ENCODE data around the gene HDAC8.

HDAC8 gene

DNA sequence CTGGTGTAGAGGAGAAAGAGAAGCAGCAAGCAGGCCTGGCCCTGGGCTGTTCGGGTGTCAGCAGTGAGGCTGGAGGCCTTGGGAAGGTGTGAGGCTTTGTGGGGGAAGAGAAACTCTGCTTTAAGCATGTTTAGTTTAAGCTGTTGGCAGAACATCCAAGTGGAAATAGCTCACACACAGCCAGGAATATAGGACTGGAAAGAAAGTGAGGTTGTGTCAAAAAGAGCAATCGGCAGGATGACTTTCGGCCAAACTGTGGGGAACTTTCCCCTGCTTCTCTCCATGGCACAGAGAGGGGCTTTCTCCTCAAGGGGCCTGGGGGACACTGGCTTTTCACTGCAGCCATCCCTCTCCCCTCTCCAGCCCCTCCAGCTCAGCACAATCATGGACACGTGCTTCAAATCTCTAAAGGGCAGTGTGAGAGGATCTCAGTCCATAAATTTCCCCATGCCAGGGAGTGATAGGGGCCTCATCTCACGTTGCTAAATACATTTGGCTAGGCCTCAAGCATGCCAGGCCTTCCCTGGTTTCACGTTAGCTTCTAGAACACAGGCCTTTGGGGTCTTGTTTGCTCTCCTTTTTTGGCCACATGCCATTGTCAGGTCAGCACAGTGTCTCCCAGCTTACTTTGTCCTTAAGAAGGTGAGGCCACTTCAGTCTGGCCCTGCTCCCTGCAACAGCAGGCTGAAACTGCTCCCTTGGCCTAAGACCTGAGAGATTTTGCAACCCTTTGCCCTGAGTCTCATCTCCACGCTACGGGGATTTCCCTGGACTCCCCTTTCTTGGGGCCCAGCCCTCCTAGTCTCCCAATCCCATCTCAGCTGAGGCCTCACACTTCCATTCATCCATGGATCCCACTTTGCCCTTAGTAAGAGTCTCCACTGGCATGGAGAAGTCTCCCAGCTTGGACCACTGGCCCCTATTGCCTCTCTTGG lies 258.7 kb downstream of the HDAC8 start:
- DNase-seq: no peak

DNA sequence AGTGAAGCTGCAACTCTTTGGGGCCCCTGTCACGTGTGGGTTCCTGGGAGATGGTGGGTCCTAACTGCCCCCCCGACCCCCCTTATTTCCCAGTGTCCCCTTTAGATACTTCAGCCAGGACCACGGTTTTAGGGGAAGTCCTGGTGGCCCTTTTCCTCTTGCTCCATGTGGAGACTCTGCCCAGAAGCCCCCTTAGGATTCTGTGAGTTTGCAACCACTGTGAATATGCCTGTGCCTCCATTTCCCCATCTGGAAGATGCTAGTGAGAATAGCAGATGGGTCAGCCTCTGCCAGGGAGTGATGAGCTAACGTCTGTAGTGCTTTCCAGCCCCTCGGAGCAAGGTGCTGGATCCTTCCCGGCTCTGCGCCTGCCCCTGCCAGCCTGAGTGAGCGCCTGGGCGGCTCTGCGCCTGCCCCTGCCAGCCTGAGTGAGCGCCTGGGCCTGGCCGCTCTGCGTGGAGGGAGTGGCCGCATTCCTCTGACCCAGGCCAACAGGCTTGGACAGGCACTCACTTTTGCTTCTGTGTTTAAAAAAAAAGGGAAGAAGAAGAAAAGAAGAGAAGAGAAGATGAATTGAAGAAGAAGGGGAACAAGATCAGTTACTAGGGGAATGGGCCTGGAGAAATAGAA lies 260.2 kb downstream of the HDAC8 start:
- DNase-seq: no peak

DNA sequence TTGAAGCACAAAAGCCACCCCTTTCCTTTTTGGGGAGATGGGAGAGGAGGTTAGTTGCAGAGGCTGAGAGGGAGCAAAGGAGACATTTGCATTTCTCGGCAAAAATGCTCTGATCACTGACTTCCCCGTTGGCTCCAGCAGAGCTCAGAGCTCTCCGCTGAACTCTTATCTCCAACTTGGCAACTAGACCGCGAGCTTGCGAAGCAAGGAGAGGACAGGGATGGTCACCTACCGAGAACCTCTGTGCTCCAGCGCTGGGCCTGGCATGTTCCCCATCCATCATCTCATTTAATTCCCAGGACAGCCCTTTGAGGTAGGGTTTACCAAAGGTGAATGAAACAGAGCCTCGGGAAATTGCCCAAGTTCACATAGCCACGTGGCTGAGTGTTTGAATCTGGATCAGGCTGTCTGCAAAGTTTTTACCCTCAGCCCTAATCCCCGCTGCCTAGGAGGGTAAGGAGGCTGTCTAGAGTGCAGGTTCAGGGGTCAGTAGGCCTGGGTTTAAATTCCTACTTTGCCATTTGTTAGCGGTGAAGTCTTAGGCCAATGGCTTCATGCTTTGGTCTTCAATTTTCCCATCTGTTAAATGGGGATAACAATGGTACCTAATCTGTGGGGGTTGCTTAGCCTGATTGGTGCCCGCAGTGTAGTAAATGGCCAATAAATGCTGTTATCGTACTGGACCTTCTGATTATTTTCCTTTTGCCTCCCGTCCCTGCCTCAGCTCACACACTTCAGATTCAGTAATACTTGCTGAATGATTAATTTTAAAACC lies 263.2 kb downstream of the HDAC8 start:
- no peak for DNase-seq

DNA sequence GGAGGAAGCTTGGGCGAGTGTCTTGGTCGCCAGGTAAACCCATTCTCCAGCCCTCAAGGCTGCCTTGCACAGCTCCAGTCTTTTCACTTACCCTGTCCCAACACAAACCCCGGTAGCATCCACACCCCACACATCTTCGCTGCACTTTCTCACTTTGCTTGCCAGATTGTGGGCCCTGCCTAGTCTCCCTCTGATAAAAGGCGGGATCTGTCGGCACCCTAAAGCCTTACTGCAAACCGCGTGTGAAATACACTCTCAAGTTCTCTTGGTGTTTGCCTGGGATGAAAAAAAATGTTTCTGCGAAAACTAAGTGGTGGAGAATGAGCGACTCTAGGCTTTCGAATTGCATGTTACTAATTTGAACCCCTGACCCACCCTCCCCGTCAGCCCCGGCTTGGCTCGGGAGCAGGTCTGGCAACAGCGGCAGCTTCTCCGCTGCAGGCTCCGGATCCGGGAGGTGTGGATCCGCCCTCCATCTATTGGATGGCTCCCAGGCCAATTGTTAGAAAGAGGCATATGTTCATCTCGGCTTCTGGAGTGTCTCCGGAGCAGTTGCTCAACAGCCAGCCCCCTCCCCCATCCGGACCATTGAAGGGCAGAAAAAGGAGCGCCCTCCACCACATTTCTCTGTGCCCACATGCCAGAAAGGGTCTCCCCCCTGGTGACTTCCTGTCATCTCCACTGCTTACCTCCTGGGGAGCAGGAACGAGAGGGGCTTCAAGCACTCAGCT lies 263.9 kb downstream of the HDAC8 start:
- peak; percentile 3 to 8 for DNase-seq

DNA sequence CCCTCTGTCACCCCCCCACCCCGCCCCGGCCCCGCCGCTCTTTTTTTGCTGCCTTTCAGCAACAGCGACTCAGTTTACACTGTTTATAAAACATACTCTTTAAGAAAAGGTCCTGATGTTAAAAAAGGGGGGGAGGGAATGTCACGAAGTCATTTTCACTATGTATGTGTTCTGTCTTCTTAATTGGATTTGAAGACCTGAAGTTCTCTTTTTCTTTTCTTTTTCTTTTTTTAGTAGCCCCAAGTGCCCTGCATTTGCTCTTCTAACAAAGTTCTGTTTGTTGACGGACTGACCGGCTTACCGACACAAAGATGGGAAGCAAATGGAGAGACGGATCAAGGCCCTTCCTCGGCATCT lies 264.5 kb downstream of the HDAC8 start:
- no peak for DNase-seq

DNA sequence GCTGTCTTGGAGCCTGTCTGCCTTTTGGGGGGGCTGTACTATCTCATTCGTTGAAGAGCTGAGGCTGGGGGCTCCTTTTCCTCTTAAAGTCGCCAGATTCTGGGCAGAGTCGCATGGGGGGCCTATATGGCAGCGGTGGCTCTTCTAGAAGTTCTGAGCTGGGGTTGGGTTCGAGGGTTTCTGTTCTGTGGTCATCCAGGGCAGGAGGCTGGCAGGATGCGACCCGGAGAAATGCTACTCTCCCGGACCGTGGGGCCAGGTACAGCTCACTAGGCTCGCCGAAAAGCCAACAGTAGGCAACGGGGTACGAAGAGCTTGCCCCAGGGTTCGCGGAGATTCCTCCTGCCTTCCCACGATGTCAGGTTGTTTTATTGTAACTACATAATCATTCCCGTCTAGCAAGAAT lies 265.0 kb downstream of the HDAC8 start:
- no peak for DNase-seq

DNA sequence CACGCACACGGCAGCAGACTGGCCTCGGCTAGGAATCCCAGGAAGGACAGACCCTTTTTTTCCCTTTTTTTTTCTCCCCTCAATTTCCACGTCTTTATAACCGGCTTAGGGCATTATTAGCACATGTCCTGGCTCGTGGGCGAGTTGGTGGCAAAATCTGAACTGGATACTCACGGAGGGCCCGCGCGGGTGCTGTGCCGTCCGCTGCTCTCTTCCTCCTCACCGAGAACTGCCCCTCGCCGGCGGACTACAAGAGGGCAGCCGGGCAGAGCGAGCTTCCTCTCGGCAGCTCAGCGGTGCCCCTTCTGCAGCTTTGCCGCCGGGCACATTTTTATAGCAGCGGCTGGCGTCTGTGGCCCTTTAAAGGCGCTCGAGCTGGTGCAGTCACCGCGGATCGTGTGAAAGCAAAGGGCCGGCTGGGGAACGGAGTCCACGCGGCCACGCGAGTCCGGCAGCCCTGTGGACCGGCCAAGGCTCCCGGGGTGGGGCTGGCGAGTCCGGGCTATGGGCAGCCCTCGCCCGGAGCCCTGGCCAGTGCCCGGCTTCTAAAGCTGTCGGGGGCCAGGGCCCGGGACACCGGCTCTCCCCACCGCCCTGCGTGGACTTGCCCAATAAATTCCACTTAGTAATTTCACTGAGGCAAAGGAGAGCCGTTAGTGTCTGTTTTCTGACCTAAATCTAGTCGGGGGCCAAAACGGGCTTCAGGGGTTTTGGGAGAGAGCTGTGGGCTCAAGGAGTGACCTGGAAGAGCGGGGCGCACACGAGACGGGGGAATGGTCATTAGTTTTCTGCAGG lies 265.6 kb downstream of the HDAC8 start:
- DNase-seq: peak in 1 of 2 donors; percentile 40

DNA sequence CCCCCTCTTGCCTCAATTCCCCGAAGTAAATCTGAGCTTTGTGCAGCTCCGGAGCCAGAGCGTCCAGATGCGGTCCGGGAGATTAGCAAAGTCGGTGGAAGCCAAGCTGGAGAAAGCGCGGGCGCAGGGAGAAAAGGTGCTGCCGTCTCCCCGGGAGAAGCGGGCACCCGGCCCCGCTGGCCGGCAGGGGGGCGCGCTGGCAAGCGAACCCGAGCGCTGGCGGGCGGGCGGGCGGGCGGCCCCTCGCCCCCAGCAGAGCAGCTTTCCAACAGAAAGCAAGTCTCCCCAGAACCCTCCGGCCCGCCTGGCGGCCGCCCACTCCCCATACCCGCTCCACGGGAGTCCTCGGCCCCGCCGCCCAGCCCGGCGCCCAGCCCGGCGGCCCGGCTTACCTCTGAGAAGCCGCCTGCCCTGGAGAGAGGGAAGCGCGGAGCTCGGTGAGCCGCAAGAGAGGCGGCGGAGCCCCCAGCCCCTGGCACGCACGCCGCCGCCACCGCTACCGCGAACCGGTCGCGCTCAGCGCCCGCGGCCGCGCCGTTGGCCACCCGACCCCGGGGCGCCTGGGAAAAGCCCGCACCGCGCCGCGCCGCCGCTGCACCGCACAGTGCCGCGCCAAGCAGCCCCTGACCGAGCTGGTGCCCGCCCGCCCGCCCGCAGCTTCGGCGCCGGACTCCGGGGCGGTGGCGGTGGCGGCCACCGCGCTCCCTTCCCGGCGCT lies 266.4 kb downstream of the HDAC8 start:
- DNase-seq: no peak

DNA sequence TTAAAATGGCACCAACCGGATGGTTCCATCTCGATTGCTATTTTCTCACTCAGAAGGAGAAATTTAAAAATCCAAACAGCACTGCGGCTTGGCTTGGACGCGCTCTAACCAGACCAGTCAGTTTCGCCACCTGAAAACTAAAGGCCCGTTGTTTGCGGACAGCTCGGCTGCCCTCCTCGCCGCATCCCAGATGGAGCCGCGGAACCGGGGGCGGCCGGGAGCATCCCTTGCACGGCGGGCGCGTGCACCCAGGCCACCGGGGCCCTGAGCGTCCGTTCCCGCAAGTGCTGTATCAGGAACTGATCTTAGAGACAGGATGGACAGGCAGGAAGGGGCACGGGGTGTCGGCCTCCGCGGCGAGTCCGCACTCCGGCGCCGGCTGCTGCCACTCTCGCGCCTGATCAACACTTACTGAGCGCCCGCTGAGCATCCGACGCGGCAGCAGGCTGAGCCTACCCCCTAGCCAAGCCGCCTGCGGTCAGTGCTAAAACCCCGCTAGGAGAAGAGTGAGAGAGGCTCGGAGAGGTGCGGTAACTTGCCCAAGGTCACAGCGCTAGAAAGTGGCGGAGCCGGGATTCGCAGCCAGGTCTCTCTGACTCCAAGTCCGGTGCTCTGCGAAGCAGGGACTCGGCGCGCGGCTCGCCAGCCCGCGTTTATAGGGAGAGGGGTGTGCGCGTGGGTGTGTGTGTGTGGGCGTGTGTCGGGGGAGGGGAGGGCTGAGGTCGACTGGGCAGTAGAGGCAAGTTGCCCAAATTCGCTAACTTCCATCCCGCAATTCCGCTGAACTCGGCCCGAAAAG lies 267.2 kb downstream of the HDAC8 start, which contains the start of gene CITED1:
TSS of gene CITED1 (minus strand) at position 629 of the 799 bp plus-strand sequence. CDS start 3,045 bp downstream, outside the sequence.
- peak in 1 of 2 donors; percentile 15 for DNase-seq

DNA sequence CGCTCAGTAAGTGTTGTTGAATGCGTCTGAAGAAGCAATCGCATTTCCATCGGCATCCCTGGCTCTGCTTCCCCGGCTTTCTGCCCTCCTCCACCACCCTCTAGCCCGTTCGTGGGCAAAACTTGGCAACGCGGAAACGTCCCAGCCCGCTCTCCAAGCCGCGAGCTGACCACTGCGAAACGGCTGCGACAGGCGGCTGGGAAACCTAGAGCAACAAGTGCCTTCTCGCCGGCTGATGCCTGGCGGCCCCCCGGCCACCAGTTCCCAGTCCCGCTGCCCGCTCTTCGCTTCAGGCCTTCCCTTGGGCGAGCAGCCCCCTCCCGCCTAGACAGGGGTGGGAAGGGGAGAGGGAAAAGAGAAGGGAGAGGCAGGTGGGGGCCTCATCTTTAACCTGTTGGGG lies 267.8 kb downstream of the HDAC8 start:
- no peak for DNase-seq

DNA sequence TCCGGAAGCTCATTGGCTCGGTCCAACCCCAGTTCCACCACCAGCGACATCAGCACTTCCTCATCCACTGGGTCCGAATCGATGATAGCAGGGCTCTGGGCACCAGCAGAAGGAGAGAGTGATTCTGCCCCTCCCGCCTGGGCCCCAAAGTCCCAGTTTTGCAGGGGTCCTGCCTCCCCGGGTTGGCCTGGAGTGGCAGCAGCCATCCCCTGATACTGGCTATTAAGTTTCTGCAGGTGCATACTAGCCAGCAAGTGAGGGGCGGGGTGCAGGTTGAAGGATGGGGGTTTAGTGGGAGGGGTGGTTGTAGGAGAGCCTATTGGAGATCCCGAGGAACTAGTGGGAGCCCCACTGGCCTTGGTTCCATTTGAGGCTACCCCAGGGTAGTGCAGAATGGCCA lies 270.9 kb downstream of the HDAC8 start:
- DNase-seq: no peak

DNA sequence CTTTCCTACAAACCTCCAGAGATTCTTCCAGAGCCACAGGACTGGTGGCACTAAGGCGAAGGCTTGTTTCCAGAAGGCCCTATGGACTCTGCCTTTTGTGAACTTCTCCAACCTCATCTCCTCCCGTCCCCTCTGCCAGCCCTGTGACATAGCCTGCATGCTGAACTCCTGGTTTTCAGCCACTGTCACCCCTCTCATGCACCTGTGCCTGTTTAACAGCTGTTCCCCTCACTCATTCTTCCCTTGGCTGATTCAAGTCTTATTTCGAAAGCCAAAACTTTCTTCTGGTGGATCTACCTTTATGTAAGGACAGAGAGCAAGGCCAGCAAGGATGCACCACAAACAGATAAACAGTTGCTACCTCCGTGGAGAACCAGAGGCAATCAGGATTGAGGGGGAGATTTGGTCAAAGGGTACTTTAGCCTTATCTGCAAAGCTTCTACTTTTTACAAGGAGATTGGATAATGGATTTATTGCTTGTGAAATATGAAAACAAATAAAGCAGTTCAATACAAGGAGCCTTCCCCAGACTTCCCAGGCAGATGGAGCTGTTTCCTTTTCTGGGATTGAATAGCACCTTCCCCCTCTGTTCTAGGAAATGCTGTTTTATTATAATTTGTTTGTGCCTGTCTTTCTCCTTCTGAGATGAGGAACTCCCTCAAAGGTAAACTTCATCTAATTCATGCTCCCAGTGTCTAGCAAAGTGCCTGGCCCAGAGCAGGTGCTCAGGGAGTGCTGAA lies 272.6 kb downstream of the HDAC8 start:
- no peak for DNase-seq

DNA sequence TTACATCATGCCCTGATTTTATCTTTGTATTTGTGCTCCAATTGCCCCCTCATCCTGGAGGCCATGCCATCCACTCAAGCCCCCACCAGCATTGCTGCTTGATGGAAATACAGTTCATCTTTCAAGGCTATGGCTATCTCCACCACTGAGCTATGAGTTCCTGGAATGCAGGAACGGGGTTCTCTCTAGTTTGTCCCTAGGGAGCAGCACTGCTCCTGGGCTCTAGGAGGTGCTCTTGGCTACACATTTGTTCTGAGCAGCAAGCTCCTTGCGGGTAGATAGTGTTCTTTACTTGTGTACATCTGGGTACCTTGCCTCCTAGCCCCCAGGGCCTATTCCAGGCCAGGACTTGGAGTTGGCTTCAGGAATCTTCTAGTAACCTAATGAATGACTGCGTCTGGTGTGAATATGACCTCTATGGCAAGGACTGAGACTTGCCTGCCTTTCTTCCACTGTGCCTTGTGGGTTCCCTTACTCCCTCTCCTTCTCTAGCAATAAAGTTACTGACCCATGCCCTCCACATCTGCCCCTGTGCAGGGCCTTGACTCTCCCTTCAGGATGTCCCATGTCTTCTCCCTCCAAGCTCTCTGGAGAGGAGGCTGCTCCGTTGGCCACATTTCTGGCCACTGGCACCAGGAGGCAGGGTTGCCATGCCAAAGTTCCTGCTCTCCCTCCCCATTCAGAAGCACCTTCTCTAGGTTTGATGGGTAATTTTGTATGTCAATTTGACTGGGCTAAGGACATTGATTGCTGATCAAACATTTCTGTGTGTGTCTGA lies 274.5 kb downstream of the HDAC8 start:
- no peak for DNase-seq

DNA sequence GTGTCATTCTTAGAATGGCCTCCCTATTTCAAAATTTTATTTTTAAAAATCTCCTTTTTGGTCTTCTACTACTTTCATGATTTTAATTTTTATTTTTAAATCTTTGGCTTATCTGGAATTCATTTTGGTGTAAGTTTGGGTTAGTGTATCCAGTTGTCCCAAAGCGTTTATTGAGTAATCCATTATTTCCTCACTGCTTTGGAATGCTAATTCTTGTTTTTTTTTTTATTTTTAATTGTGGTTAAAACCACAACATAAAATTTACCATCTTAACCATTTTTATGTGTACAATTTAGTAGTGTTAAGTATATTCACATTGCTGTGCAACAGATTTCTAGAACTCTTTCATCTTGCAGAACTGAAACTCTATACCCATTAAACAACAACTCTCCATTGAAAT lies 275.7 kb downstream of the HDAC8 start:
- no peak for DNase-seq

DNA sequence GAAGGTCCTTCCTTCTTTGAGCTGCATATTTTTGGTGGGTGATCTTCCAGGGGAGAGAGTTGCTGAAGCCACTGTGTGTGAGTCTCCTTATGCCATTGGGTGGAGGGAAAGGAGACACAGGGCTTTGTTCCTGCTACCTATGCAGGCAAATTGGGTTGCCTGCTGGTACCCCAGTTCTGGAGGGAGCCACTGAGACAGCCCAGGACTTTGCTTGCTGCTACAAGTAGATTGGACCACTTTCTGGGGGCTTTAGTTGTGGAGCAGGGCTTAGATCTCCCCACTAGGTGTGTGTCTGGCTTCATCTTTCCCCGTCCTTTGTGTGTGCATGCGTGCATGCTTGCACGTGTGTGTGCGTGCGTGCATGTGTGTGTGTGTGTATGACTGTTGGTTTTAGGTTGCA lies 276.9 kb downstream of the HDAC8 start:
- DNase-seq: no peak

DNA sequence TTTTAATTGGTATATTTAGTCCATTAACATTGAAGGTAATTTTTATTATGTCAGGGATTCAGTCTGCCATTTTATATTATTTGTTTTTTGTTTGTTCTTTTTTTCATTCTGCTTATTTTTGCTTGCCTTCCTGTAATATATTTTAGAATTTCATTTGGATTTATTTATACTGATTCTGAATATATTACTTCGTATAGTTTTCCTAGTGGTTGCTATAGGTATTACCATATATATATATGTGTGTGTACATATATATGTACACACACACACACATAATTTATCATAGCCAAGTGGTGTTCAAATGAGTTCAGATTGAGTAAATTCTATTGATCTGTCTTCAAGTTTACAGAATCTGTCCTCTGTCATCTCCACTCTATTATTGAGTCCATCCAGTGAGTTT lies 278.1 kb downstream of the HDAC8 start:
- DNase-seq: no peak

DNA sequence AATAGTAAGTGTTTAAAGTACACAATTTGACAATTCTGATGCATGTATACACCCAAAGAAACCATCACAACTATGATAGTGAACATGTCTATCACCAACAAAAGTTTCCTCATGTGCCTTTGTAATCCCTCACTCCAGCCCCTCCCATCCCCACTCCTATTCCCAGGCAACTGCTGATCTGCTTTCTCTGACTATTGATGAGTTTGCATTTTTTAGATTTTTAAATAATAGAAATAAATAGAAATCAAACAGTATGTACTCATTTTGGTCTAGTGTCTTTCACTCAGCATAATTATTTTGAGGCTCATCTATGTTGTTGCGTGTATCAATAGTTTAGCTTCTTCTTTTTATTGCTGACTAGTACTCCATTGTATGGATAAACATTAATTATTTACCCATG lies 290.3 kb downstream of the HDAC8 start:
- DNase-seq: no peak

DNA sequence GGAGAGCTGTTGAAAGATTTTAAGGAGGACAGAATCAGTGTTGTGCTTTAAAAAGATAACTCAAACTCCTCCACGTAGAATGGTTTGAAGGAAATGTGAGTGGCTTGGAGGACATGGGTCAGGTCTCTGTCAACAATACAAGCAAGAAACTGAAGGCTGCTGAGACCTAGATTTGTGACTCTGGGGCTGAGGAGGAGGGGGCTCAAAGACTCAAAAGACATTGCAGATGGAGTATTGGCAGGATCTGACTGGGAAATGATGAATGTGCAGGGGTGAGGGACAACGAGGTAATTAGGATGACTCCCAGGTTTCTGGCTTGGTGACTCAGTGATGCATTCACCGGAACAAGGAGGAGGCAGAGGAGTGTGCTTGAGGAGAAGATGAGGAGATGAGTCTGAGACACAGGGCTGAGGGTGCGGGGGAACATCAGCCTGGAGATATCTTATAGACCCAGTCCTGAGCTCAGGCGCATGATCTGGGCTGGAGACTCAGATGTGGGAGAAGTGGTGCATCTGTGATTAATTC lies 292.3 kb downstream of the HDAC8 start:
- no peak for DNase-seq

Data from bone marrow (tissue), 2 donors.